Fibroblast of mammary gland (primary cell): ENCODE measurements around the gene CD38.

Experiments used
- DNase-seq: peaks from one replicate; pipeline ENCODE4 v3.0.0-alpha.2; 2010; ENCODE audit warnings: low read depth
- H3K4me3 ChIP-seq: 2 replicates; pipeline ENCODE4 v1.5.1; 2011; ENCODE audit warnings: low read depth, mild to moderate bottlenecking, low read length, moderate library complexity; ENCODE audit not compliant: control insufficient read depth
- TF ChIP-seq, protein P1 (sequence below): conservative IDR thresholded peaks from 2 replicates; pipeline ENCODE4 v1.5.1; 2011; ENCODE audit warnings: low read depth, low read length, inconsistent platforms; ENCODE audit not compliant: control insufficient read depth, insufficient read depth

CD38 gene

DNA sequence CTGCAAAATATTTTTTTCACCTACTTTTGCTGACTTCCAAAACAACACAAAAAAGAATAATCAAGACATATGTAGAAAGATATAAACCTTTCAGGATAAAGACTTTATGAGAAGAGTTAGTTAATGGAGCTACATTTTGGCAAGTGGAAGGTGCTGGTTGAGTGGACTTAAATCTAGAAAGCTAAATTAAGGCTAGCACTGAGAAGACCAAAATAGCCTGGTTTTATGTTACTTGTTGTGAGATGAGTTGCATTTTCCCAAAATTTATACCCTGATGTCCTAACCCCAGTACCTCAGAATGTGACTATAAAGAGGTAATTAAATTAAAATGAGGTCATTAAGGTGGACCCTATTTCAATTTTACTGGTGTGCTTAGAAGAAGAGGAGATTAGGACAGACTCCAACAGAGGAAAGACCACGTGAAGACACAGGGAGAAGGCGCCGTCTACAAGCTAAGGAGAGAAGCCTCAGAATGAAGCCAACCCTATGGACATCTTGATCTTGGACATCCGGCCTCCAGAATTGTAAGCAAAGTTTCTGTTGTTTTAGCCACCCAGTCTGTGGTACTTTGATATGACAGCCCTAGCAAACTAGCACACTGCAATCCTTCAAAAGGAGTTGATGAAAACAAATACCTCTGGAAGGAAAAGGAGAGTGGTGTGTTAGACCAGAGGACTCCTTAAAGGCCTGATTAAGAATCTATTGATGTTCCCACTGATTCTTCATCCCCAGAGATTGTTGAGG, 93.0 kb downstream of the CD38 start:
- TF ChIP-seq, protein P1, sequence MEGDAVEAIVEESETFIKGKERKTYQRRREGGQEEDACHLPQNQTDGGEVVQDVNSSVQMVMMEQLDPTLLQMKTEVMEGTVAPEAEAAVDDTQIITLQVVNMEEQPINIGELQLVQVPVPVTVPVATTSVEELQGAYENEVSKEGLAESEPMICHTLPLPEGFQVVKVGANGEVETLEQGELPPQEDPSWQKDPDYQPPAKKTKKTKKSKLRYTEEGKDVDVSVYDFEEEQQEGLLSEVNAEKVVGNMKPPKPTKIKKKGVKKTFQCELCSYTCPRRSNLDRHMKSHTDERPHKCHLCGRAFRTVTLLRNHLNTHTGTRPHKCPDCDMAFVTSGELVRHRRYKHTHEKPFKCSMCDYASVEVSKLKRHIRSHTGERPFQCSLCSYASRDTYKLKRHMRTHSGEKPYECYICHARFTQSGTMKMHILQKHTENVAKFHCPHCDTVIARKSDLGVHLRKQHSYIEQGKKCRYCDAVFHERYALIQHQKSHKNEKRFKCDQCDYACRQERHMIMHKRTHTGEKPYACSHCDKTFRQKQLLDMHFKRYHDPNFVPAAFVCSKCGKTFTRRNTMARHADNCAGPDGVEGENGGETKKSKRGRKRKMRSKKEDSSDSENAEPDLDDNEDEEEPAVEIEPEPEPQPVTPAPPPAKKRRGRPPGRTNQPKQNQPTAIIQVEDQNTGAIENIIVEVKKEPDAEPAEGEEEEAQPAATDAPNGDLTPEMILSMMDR = no peak
- no peak overlapping the region for H3K4me3 ChIP-seq

DNA sequence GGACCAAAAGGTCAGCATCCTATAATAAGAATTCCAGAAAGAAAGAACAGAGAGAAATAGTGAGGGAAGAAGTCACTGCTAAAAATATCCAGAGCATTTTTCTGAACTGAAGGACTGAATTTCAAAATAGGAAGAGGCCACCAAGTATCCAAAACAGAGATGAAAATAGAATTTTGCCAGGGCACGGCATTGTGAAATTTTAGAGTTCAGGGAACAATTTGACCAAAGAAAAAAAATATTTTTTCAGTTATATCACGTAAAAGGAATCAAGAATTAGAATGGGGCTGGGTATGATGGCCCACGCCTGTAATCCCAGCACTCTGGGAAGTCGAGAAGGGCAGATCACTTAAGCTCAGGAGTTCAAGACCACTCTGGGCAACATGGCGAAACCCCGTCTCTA, 95.0 kb downstream of the CD38 start:
- no peak for DNase-seq
- no peak overlapping the region for H3K4me3 ChIP-seq
- TF ChIP-seq, protein P1 = no peak

More for the DNA sequence above, 93.0 kb downstream of the CD38 start:
- no peak for DNase-seq

GRCh38 chr4:15874671-15875070, 96.5 kb downstream of the CD38 start:
- H3K4me3 ChIP-seq = no peak overlapping the region
- TF ChIP-seq, protein P1 = no peak
- no peak for DNase-seq

- TF ChIP-seq, protein P1 = no peak
- H3K4me3 ChIP-seq = no peak overlapping the region
- no peak for DNase-seq
These were observed 97.7 kb downstream of the CD38 start for GRCh38 chr4:15875663-15876460.

GRCh38 chr4:15878011-15878410, 99.9 kb downstream of the CD38 start:
- TF ChIP-seq, protein P1 = no peak
- no peak overlapping the region for H3K4me3 ChIP-seq
- no peak for DNase-seq

DNA sequence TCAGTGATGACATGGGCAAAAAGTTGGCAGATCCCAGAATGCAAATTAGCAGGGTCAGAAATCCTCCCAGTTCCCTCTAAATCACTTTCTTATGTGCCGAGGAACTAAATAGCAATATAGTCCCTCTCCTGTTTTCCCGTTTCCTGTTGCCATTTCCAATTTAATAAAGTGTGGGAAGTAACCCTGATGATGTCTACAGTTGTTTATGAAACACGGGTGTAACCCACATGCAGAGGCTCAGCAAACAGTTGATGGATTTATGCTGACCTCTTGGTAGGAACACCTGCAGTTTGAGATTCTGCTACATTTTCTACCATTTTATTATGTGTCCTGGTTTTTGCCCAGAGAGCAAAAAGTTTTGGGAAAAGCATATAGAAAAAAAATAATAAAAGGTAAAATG, 103.7 kb downstream of the CD38 start:
- DNase-seq = no peak
- TF ChIP-seq, protein P1 = no peak
- H3K4me3 ChIP-seq = no peak overlapping the region
